KMS-11 (cell line): Measurements from ENCODE around the gene GSG1L2.

Source experiments
- H2AFZ ChIP-seq: fragments of 200-600 bp; sonication (generic); 2 replicates; pipeline ENCODE4 v1.6.1; 2016; ENCODE audit warnings: antibody characterized with exemption, mixed run types, low read depth
- H3K27ac ChIP-seq: fragments of 200-600 bp; sonication (generic); 2 replicates; pipeline ENCODE4 v1.6.1; 2016; ENCODE audit warnings: mild to moderate bottlenecking, mixed run types
- H3K27me3 ChIP-seq: fragments of 200-600 bp; sonication (generic); 2 replicates; pipeline ENCODE4 v1.6.1; 2017; ENCODE audit warnings: mild to moderate bottlenecking, low read depth, mixed run types, moderate library complexity; ENCODE audit not compliant: insufficient read depth
- H3K36me3 ChIP-seq: fragments of 200-600 bp; sonication (generic); 2 replicates; pipeline ENCODE4 v1.6.1; 2017; ENCODE audit warnings: mild to moderate bottlenecking, mixed run types; ENCODE audit not compliant: insufficient read depth
- H3K4me1 ChIP-seq: fragments of 200-600 bp; sonication (generic); 2 replicates; pipeline ENCODE4 v1.6.1; 2016; ENCODE audit warnings: mild to moderate bottlenecking, low read depth, mixed run types; ENCODE audit not compliant: poor library complexity, severe bottlenecking
- H3K4me2 ChIP-seq: fragments of 200-600 bp; sonication (generic); 2 replicates; pipeline ENCODE4 v1.7.0; 2016; ENCODE audit warnings: mild to moderate bottlenecking, mixed run types
- H3K4me3 ChIP-seq: fragments of 200-600 bp; sonication (generic); IDR thresholded peaks from 2 replicates; pipeline ENCODE4 v1.6.1; 2017; ENCODE audit warnings: low read depth, low read length, mixed read lengths; ENCODE audit not compliant: insufficient read depth
- H3K79me2 ChIP-seq: fragments of 200-600 bp; sonication (generic); 2 replicates; pipeline ENCODE4 v1.6.1; 2016; ENCODE audit warnings: low read depth, mixed run types; ENCODE audit not compliant: insufficient read depth
- H3K9ac ChIP-seq: fragments of 200-600 bp; sonication (generic); 2 replicates; pipeline ENCODE4 v1.6.1; 2016; ENCODE audit warnings: mild to moderate bottlenecking, mixed run types
- H4K20me1 ChIP-seq: fragments of 200-600 bp; sonication (generic); 2 replicates; pipeline ENCODE4 v1.6.1; 2016; ENCODE audit warnings: mild to moderate bottlenecking, mixed run types; ENCODE audit not compliant: insufficient read depth
- TF ChIP-seq, protein P1 (sequence below): fragments of 200-600 bp; sonication (generic); conservative IDR thresholded peaks from 2 replicates; pipeline ENCODE4 v1.6.1; 2017; ENCODE audit warnings: low read depth, mild to moderate bottlenecking, antibody characterized with exemption, low read length, moderate library complexity, mixed read lengths

The GSG1L2 gene

DNA sequence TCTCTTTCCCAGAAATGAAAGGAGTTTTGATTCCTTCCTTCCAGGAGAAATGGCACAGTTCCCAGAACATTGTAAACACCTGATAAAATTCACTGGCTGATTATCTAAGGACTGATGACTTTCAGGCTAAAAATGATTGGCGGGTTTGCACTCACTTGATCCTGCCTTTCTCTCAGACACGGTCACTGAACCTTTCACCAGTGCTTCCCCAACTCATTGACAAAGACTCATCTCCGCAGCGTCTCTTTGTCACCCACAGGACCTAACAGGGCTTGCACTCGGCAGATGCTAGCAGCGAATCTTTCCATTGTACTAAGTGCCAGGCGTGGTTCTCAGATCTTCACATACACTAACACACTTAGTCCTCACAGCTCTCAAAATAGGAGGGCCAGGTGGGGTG, 23.2 kb downstream of the GSG1L2 start:
- no peak overlapping the region for H3K4me3 ChIP-seq
- H3K27ac ChIP-seq: no peak overlapping the region
- TF ChIP-seq, protein P1, sequence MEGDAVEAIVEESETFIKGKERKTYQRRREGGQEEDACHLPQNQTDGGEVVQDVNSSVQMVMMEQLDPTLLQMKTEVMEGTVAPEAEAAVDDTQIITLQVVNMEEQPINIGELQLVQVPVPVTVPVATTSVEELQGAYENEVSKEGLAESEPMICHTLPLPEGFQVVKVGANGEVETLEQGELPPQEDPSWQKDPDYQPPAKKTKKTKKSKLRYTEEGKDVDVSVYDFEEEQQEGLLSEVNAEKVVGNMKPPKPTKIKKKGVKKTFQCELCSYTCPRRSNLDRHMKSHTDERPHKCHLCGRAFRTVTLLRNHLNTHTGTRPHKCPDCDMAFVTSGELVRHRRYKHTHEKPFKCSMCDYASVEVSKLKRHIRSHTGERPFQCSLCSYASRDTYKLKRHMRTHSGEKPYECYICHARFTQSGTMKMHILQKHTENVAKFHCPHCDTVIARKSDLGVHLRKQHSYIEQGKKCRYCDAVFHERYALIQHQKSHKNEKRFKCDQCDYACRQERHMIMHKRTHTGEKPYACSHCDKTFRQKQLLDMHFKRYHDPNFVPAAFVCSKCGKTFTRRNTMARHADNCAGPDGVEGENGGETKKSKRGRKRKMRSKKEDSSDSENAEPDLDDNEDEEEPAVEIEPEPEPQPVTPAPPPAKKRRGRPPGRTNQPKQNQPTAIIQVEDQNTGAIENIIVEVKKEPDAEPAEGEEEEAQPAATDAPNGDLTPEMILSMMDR: no peak
- no peaks in the 10 kb centered on the region for H3K27me3 ChIP-seq
- H3K4me1 ChIP-seq: no peaks in the 10 kb centered on the region
- no peaks in the 10 kb centered on the region for H3K79me2 ChIP-seq
- H3K36me3 ChIP-seq: no peaks in the 10 kb centered on the region
- no peak overlapping the region for H3K9ac ChIP-seq
- no peak overlapping the region for H3K4me2 ChIP-seq
- no peak overlapping the region for H2AFZ ChIP-seq
- no peaks in the 10 kb centered on the region for H4K20me1 ChIP-seq

DNA sequence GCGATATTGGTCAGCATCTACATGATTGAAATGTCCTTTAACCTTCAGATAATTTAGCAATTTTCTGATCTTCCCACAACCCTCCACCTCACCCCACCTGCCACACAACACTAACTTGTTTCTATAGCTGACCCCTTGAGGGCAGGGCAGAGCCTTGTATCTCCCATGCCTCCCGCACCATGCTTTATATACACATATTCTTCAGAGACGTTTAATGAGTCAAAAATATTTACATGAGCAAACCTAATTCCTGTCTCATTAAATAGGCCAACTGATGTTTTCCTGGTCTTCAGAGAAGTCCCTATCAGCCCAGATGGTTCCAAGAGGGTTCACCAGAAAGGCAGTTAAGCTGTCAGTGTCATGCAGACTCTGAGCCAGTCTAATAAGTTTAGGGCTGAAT, 23.9 kb downstream of the GSG1L2 start:
- no peaks in the 10 kb centered on the region for H3K36me3 ChIP-seq
- no peaks in the 10 kb centered on the region for H3K4me1 ChIP-seq
- H2AFZ ChIP-seq: no peak overlapping the region
- no peaks in the 10 kb centered on the region for H3K79me2 ChIP-seq
- H3K4me2 ChIP-seq: no peak overlapping the region
- TF ChIP-seq, protein P1: no peak
- no peaks in the 10 kb centered on the region for H4K20me1 ChIP-seq
- no peak overlapping the region for H3K9ac ChIP-seq
- no peaks in the 10 kb centered on the region for H3K27me3 ChIP-seq
- H3K4me3 ChIP-seq: no peak overlapping the region
- H3K27ac ChIP-seq: no peak overlapping the region

DNA sequence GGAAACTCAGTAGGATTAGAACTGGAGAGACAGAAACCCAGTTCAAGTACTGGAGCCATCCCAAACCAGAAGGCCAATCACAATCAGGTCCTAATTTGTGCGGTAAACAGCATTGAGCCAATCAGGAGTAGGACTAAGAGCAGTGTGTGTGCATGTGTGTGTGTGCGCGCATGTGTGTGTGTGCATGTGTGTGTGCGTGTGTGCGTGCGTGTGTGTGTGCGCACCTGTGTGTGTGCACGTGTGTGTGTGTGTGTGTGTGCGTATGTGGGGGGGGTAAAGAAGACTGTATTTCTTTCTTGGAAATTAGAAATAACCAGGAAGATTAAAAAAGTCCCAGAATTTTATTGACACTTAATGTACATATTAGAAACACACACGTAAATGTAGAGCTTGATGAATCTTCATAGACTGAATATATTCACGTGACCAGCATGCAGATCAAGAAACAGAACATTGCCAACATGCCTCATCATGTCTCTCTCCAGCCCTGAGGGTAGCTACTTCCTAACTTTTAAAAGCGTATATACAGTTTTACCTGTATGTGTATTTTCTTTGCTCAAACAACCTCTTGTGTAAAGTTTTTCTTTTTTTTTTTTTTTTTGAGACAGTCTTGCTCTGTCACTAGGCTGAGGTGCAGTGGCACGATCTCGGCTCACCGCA, 29.6 kb downstream of the GSG1L2 start:
- H3K9ac ChIP-seq: no peak overlapping the region

DNA sequence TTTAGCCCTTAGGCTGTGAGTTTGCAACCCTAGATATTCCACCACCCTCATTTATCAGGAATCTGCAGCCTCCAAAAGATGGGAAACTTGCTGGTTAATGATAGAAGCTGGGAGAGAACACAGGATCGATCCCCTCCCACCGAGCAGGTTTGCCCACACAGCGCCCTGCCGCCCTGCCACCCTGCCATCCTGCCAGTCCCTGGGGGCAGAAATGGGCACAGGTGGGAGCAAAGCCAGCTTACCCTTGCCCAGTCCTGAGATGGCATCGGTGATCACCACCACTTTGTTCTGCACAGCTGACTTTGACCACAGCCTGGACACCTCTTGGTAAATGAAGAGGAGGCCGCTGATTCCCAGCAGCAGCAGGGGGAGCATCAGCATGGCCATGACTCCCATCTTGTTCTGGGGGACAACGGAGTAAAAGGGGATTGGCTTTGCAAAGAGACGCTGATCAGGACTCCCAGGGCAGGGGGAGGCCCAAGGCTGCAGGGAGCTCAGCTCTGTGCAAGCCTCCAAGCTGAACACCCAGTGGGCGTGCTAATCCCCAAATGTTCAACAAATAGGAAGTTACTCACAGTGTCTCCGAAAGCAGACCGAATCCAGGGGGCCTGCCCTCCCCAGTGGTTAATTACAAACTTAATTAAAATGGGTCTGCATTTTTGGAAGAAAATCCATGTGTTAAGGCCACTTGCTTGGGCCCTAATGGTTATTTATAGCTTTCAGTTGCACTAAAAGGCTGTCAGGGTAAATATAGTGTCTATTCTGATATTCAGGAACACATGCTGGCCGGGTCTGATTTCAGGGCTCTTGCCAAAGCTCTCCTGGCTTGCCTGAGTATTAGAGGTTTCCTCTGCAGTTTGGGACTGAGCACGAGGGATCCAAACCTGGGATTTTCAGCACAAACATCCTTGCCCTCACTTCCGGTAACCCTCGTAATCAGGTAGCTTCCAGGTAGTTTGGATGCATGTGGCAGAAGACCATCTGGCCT, 30.7 kb downstream of the GSG1L2 start, which contains the start of gene DHRS7C:
Gene DHRS7C (minus strand): TSS at position 704 of the 988 bp plus-strand sequence. CDS start 308 bp downstream, at position 396.
- no peaks in the 10 kb centered on the region for H3K4me1 ChIP-seq
- H3K36me3 ChIP-seq: no peaks in the 10 kb centered on the region
- no peak within 1 kb of the TSS for H3K4me2 ChIP-seq
- H3K27ac ChIP-seq: no peak within 1 kb of the TSS
- TF ChIP-seq, protein P1: no peak
- no peak within 1 kb of the TSS for H3K4me3 ChIP-seq
- no peak within 1 kb of the TSS for H3K9ac ChIP-seq
- no peaks in the 10 kb centered on the region for H3K79me2 ChIP-seq
- H3K27me3 ChIP-seq: no peaks in the 10 kb centered on the region
- no peak within 1 kb of the TSS for H2AFZ ChIP-seq
- no peaks in the 10 kb centered on the region for H4K20me1 ChIP-seq

More for the DNA sequence above, 29.6 kb downstream of the GSG1L2 start:
- H3K36me3 ChIP-seq: no peaks in the 10 kb centered on the region
- TF ChIP-seq, protein P1: no peak
- no peaks in the 10 kb centered on the region for H3K27me3 ChIP-seq
- no peak overlapping the region for H3K27ac ChIP-seq
- no peaks in the 10 kb centered on the region for H3K79me2 ChIP-seq
- H3K4me1 ChIP-seq: no peaks in the 10 kb centered on the region
- H3K4me3 ChIP-seq: no peak overlapping the region
- H3K4me2 ChIP-seq: no peak overlapping the region
- H4K20me1 ChIP-seq: no peaks in the 10 kb centered on the region
- no peak overlapping the region for H2AFZ ChIP-seq
